ENCODE results near the gene FALEC. TPM values are rescaled to one million over a fixed set of nuclear protein-coding genes. Genes with fewer than 3 reads are reported as not detected.

The FALEC gene
- total and polyA plus RNA-seq, 2 of the 8 experiments (the other 6 are each of a cell fraction or from before 2014, with no cell fraction given): not detected

GRCh38 chr1:150479370-150479769 is 36.2 kb upstream of the FALEC start:
- H3K9ac ChIP-seq (replicated peaks in 1 of 4; ENCODE audit: extremely low read depth in 1 of 4, low read depth in 3 of 4, low read length in 3 of 4): no peak overlapping the region
- H3K14ac ChIP-seq (ENCODE audit: insufficient read length): no peak overlapping the region
- H3K36me3 ChIP-seq (ENCODE audit: control insufficient read depth in 2 of 4, insufficient read depth in 4 of 4, low read length in 3 of 4): no peaks in the 10 kb centered on the region
- H3K23ac ChIP-seq (ENCODE audit: insufficient read length): no peak overlapping the region
- no peak overlapping the region for H3K4ac ChIP-seq (replicated peaks; ENCODE audit: insufficient read length, low read depth, low read length)
- no peak overlapping the region for H2AK5ac ChIP-seq (ENCODE audit: low read depth, low read length)
- 76% methylated on average over 4 of the region's 4 CpGs; no CpG with 5 or more reads in 1 of the 2 experiments for WGBS, 2 experiments (ENCODE audit: extremely low coverage in 1 of 2, insufficient coverage in 1 of 2, insufficient read length in 1 of 2, insufficient replicate concordance in 2 of 2, low coverage in 1 of 2, low lambda C conversion rate in 2 of 2, missing lambda C conversion rate in 1 of 2)
- H2BK5ac ChIP-seq (ENCODE audit: low read depth, low read length): no peak overlapping the region
- no peak overlapping the region for H4K8ac ChIP-seq (ENCODE audit: extremely low read depth, insufficient read depth, low read length)
- DNase-seq (ENCODE audit: low read depth in 1 of 2, low spot score in 2 of 2) (no peak), FAIRE-seq (no peak)
- no peaks in the 10 kb centered on the region for H3K23me2 ChIP-seq (ENCODE audit: low read depth, low read length)
- H2BK120ac ChIP-seq (replicated peaks; ENCODE audit: low read depth, low read length): no peak overlapping the region
- no peak overlapping the region for H3K56ac ChIP-seq (replicated peaks; ENCODE audit: insufficient read length, low read depth, low read length)
- no peaks in the 10 kb centered on the region for H3K79me2 ChIP-seq (ENCODE audit: control insufficient read depth in 1 of 2, insufficient read depth in 2 of 2, low read length in 2 of 2)
- H3K4me3 ChIP-seq (ENCODE audit: extremely low read depth in 1 of 4, insufficient read depth in 2 of 4, low read depth in 3 of 4, low read length in 4 of 4): no peak overlapping the region
- H3K27ac ChIP-seq (ENCODE audit: low read depth, low read length): no peak overlapping the region
- no peaks in the 10 kb centered on the region for H3K27me3 ChIP-seq (replicated peaks in 1 of 4; ENCODE audit: control insufficient read depth in 3 of 4, extremely low read depth in 1 of 4, insufficient read depth in 3 of 4, low read length in 3 of 4)
- H3K9me3 ChIP-seq (ENCODE audit: insufficient read depth in 2 of 2, low read depth in 1 of 2, low read length in 1 of 2): no peaks in the 10 kb centered on the region
- H4K91ac ChIP-seq (replicated peaks; ENCODE audit: insufficient read length, low read length): no peak overlapping the region
- no peak overlapping the region for H2BK20ac ChIP-seq (ENCODE audit: low read length)
- no peaks in the 10 kb centered on the region for H3K79me1 ChIP-seq (ENCODE audit: low read depth, low read length)
- no peak overlapping the region for H2BK12ac ChIP-seq (ENCODE audit: low read depth, low read length)
- H4K20me1 ChIP-seq (replicated peaks in 1 of 2; ENCODE audit: control insufficient read depth in 1 of 2, insufficient read depth in 2 of 2, low read length in 2 of 2): peaks cover 0 to 2% of the 10 kb centered on the region in 2 experiments
- ChIA-PET CTCF (ENCODE audit: partially characterized antibody) (interaction anchor here (0.6 kb wide), 2 partner anchors 101 to 286 kb away, joined by 3 read pairs; no protein-coding TSS in a partner anchor), POLR2A (ENCODE audit: partially characterized antibody) (interaction anchor here (0.9 kb wide), 1 partner anchor 8 kb away, joined by 3 read pairs; the partner anchor contains the start of gene TARS2)
- H3K4me1 ChIP-seq (replicated peaks in 1 of 4; ENCODE audit: control insufficient read depth in 3 of 4, insufficient read depth in 4 of 4, low read length in 3 of 4): no peaks in the 10 kb centered on the region
- no peak overlapping the region for H2BK15ac ChIP-seq (ENCODE audit: low read length)
- H3K4me2 ChIP-seq (ENCODE audit: insufficient read depth in 1 of 2, low read depth in 2 of 2, low read length in 2 of 2): no peak overlapping the region
- no peak overlapping the region for H3K18ac ChIP-seq (ENCODE audit: extremely low read depth, low read length)
- H2AFZ ChIP-seq (ENCODE audit: low read length): no peak overlapping the region
- H4K5ac ChIP-seq (ENCODE audit: insufficient read length, low read depth, low read length): no peak overlapping the region
- TF ChIP-seq SUZ12 (IDR thresholded peaks at IDR 0.05; ENCODE audit: low read length) (no peak), JUND (IDR thresholded peaks at IDR 0.05; ENCODE audit: low read length) (no peak), KDM4A (IDR thresholded peaks at IDR 0.05; ENCODE audit: low read depth, low read length, severe bottlenecking) (no peak), GABPA (IDR thresholded peaks at IDR 0.05; ENCODE audit: borderline replicate concordance, insufficient read depth, low read length) (no peak), BRCA1 (IDR thresholded peaks at IDR 0.05; ENCODE audit: low read depth, low read length) (no peak), SP2 (IDR thresholded peaks at IDR 0.05; ENCODE audit: low read length) (no peak), TAF7 (optimal IDR thresholded peaks at IDR 0.05; ENCODE audit: borderline replicate concordance, low read depth, low read length) (no peak), ATF3 (IDR thresholded peaks at IDR 0.05; ENCODE audit: insufficient read depth, low read depth, low read length) (no peak), CHD1 (IDR thresholded peaks at IDR 0.05; ENCODE audit: low read depth, low read length) (no peak), E2F6 (IDR thresholded peaks at IDR 0.05) (no peak), NRF1 (IDR thresholded peaks at IDR 0.05; ENCODE audit: low read depth, low read length) (no peak), CREB1 (IDR thresholded peaks at IDR 0.05) (no peak), CHD2 (IDR thresholded peaks at IDR 0.05; ENCODE audit: low read length) (no peak), MAFK (IDR thresholded peaks at IDR 0.05; ENCODE audit: low read depth, low read length) (no peak)
